HG03439 (cell line): ENCODE results near the gene ZFAND6.

Experiments
- ATAC-seq: cut with Tn5 transposase; IDR thresholded peaks from one replicate; pipeline ENCODE4 v1.9.1; 2021; ENCODE audit warnings: mild to moderate bottlenecking, moderate library complexity; ENCODE audit not compliant: unreplicated experiment

The ZFAND6 gene

GRCh38 chr15:80186066-80186465, 126.6 kb downstream of the ZFAND6 start:
- no peak for ATAC-seq

- no peak for ATAC-seq
These were observed 127.1 kb downstream of the ZFAND6 start for GRCh38 chr15:80186597-80186996.
